Muscle of back (tissue), 11 donors: ENCODE measurements around the gene PNPO. TPM values are rescaled to one million over a fixed set of nuclear protein-coding genes. Genes with fewer than 3 reads are reported as not detected.

ENCODE experiments used
- DNase-seq, 3 donors: peaks; one replicate each; pipeline versions ENCODE4 v3.0.0 to v3.0.0-alpha.2; 2013
- polyA plus RNA-seq, 10 donors: library from polyadenylated mRNA; unstranded; fragments of 120-200 nt; gene quantifications; one replicate each; pipeline ENCODE4 v1.2.1, GENCODE V29; 2013; ENCODE audit not compliant: insufficient read length in 10 of 10

PNPO gene
- polyA plus RNA-seq, 10 donors, result 7.6 to 13.7 (median 9.3) TPM

DNA sequence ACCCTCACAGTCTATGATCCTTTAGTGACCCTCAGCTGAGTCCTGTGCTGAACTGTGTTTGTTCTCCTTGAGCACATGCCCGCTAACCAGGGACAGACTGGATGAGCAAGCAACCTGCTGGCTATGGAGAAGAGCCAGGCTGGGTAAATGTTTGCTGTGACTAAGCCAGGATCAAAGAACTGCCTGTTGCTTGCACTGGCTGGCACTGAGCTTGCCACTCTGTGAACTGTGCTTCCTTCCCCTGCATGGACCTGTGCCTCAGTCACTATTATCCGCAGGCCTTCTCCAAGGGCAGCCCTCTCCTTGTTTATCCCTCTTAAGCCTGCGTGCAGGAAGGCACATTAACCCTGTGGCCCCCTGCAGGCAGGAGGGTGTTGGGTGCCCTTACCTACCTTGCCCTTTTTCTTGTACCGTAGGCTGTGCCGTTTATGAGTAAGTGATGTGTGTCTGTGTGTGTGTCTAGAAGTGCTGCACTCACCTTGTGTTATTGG is 7.4 kb downstream of the PNPO start:
- DNase-seq, result no peak

DNA sequence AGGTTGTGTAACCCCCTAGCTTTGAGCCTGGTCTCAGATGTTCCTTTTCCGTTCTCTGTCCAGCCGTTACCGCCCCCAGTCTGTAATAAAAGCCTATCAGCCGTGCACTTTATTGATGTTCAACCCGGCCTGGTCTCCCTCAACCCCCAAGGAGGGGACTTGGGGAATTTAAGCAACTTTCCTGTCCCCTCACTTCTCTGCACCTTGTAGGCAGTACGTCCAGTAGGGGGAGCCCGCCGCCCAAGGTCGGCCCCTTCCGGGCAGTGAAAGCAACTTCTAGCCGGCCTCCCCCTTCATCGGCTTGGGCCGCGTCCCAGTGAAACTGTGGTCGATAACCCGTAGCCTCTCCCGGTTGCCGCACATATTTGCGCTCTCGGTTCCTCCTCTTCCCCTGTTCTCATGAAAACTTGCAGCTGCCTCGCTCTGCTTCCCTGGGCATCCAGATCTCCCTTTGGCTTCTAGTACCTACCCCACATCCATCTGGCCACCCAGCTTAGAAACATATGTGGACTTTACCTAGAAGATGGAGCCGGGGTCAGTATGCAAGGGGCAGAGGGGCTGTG is 7.9 kb downstream of the PNPO start:
- DNase-seq, result peak; percentile 72 to 92 (median 88)

DNA sequence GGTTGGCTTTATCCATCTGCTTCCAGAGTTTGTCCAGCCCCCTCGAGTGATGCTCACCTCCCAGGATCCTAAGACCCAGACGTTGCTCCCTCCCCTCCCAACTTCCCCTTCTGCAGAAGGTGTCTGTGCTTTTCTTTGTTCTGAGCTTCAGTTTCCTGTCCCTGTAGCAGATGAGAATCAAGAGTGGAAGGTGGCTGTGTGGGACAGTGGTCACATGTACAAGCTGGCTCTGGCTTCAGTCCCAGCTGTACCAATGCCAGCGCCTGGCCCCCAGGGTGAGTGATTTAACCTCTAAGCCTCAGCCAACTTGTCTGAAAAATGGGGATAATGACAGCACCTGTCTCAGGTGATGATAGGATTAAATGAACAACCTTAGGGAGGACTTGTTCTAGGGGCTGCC is 8.6 kb downstream of the PNPO start:
- DNase-seq, result no peak

DNA sequence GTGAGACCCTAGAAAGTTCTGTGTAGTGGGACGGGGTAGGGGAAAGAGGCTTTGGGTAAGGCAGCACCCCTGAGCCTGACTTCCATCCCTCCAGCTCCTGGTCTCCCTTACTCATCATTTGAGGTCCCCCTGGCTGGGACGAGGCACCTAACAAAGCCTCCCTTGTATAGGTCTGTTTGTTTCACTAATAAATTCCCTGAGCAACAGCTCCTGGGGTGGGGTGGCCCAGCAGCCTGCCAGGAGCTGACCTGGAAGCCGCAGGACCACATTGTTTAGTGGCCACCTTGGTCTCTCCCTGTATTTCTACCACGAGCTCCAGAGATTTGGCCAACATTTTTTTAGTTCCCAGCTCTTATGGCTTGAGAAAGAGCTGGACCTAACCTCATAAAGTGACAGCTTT is 9.1 kb downstream of the PNPO start:
- DNase-seq, result no peak

DNA sequence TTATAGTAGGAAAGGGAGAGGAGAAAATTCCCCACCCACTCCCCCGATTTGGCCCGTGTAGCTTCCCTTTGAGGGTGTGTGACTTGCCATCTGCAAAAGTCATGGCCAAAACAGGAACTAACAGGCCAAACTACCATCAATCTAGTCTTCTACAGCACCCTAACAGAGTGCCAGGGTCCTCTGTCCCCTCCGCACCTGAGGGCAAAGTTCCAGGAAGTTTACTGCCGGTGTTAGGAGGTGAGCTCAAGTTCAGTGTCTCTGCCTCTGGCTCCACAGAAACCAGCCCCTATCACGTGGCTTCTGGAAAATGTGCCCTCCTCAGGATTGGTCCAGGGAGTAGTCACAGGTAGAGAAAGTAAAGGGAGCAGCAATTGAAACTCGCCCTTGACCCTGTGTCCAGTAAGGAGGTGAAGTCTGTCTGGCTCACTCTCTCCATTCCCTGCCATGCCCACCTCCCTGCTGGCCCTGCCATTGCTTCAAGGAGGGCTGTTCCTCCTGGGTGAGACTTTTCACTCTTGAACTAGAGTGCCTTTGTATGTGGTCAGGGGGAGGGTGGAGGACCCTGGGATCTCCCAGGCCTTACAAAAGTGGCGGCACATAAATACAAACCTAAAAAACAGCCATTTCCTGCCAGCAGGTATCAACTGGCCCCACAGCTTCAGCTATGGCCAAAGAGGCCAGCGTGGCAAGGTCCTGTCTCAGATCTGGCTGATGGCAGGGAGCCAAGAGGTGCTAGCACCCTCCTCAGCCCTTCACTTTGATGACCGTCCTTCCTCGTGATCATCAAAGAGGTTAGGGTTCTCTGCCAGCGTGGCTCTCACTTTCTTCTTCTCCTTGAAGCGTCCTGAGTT is 11.0 kb downstream of the PNPO start:
- DNase-seq, result no peak

DNA sequence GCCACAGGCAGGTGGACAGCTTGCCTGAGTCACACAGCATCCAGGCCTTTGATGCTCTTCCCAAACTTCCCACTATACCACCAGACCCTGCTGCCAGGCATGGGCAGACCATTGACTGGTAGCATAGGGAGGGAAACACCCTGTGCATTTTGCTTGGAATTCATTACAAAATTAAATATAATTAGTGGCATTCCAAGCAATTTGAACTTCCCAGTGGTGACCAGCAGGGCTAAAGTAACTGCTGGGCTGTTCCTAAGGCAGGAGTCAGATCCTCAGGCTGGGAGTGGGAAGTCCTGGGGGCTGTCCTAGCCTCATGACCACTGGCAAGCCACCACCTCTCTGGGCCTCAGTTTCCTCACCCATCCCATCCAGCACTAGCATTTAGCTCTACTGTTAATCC is 12.5 kb downstream of the PNPO start:
- DNase-seq, result no peak

DNA sequence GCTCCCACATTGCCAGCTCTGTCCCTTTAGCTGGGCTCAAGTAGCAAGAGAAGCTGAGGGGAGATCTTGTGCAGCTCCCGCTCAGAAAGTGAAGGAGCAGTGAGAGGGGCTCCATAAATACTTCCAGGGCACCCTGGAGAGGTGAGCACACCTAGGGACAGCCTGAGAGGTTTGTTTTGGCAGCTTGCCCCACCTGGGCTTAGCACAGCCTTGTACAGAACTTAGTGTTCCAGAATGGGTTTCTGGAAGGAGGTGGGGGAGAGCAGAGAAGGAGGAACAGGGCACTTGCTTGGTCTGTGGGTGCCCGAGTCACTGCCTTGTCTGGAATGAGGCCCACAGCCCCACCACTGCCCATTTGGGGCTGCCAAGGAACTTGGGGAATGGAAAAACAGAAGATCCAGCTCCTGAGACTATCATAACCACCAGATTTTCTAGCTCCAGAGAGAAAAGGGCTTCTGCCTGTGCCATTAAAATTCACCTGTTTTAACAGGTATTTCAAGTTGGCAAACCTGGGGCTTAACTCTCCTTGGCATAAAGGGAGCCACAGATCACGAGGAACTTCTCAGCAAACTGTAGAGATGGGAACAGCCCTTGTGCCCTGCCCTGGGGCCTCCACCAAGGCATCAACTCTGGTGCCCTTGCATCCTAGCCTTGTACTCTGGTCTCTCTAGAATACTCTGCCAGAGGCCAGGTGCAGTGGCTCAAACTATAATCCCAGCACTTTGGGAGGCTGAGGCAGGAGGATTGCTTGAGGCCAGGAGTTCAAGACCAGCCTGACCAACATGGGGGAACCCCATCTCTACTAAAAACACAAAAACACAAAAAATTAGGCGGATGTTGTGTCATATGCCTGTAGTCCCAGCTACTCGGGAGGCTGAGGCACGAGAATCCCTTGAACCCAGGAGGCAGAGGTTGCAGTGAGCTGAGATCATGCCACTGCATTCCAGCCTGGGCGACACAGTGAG is 14.4 kb downstream of the PNPO start:
- no peak for DNase-seq

DNA sequence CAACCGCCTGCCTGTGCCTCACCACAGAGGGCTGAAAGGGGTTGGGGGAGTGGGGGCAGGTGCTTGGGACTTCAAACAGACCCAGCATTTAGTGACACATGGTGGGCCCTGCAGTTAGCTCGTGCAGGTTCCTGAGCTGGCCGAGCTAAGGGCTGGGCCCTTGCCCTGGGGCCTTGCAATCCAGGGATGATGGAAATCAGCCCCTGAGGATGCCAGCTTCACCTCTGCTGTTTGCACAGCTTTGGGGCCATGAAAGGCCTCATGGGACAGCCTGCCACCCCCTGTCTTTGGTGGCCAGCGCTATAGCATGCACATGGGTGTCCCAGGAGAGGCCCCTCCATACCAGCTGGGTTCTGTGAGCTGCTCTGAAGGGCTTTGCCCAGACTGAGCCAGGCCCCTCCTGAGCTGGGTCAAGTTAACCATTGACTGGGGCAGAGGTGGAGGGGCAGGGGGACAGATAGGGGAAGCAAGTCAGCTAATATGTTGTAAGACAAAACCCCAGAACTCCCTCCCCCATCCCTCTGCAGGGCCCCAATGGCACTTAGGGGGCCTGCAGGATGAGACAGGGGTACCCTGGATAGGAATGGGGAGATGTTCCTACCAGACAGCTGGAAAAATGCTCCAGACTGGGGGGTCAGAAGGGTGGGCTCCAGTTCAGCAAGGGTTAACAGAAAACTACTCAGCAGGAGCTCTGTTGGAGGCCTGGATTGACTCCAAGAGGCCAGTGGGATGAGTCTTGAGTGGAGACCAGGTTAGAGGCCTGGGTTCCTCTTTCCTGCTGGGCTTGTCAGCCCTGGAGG is 15.6 kb downstream of the PNPO start:
- DNase-seq, result no peak

DNA sequence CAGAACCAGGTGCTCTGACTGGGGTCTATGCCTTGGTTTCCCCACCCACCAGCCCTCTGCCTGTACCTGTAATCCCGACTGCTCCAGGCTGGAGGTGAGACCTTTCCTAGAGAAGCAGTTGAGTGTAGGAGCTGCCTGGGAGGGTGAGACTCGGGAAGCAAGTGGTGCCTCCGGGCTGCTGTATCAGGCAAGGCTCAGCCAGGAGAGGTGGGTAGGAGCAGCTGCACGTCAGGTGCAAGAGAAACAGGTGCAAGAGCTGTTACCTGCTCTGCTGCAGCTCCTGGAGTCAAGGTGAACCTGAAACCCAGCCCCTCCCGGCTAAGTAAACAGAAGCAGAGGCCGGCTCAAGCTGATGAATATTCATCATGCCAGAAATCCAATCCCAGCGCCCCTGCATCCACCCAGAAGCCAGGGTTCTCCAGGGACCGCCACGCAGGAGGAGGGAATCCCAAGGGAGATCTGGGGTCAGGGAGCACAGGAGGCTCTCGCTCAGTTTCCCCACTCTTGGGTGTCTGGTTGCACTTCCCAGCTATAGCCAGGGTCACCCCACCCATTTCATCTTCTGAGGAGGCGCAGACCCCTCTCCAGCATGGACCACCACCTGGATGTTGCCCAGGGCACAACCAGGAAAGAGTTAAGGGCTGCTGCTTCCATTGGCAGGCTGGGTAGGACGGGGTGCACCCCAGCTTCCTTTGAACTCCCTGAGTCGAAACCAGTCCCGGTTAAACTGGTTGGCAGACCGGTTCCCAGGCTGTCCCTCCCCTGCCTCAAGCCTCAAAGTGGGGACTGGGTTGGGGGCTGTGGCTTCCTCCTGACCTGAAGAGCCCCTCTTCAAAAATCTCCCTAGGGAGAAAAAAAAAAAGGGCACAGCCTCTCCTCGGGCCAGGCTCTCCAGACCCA is 16.5 kb downstream of the PNPO start, which contains the start of gene PRR15L:
PRR15L (minus strand) TSS at position 293 of the 900 bp plus-strand sequence. CDS start 4,649 bp downstream, outside the sequence.
- DNase-seq, result no peak

DNA sequence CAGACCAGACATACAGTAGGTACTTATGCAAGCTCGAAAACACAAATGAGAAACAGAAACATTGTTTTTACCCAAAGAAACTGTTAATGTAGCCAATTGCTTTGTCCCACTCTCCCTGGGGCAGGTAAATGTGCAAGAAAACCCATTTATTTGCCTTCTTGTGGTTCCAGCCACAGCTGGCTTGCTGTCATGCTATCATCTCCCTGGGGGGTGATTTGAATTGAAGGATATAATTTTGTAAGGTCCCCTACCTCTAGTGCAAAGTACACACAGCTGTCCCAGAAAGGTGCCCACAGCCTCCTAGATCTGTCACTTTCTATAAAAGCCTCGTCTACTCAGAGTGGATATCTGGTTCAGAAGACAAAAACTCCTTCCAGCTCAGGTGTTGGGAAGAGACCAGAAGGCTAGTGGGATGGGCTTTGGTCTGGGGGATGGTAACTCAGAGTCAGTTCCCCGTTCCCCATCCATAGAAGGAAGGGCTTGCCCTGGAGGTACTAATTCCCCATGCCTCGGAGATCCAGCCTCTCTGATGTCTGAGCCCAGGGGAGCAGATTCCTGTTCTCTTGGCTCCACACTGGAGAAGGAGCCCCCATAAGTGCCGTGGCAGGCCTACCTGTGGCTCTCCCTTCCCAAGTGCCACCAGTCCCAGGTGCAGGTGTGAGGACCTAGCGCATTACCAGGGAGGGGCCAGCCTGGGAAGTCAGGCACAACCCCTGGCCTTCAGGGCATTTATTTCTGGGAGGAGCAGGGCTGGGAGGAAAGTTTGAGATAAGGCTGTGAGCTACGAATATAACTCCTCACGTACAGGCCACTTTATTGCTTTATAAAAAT is 18.7 kb downstream of the PNPO start:
- no peak for DNase-seq

DNA sequence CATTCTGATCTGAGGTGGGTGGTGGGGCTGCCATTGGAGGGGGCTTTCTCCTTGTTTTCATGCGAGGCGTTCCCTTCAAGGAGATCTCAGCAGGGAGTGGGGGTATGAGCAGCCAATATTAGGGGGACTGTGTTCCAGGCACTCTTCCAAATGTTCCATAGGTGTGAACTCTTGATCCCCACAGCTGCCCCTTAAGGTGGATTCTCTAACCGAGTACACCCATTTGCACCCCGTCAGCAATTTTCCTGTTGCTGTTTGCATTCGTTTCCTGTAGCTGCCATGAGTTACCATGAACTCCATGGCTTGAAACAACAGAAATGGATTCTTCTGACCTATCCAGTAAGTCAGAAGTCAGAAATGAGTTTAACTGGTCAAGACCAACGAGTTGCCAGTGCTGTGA is 20.0 kb downstream of the PNPO start:
- no peak for DNase-seq

DNA sequence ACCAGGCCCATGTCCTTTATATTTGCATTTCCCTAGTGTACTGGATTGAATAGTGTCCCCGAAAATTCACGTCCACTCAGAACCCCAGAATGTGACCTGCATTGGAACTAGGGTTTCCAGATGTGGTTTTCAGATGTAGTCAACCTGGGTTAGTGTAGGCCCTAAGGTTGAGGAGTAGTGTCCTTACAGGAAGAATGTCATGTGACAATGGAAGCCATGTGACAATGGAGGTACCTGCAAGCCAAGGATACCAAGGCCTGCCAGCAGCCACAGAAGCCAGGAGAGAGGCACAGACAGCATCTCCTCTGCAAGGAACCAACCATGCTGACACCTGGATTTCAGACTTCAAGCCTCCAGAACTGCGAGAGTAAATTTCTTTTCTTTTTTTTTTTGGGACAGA is 21.5 kb downstream of the PNPO start:
- no peak for DNase-seq

DNA sequence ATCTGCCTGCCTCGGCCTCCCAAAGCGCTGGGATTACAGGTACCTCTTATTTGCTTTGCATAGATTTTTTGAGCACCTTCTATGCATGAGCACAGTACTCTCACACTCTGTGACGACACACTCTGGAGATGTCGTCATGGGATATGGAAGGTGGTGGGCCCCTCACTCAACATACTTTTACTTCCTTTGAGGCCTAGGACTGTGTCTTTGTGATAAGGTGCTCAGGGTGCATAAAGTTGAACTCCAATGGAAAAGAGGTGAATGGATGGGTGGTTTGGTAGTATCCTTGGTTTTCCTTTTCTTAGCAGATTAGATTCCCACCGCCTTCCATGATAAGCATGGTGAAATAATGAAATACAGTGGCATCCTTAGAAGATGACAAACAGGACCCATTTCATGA is 23.5 kb downstream of the PNPO start:
- DNase-seq, result no peak

DNA sequence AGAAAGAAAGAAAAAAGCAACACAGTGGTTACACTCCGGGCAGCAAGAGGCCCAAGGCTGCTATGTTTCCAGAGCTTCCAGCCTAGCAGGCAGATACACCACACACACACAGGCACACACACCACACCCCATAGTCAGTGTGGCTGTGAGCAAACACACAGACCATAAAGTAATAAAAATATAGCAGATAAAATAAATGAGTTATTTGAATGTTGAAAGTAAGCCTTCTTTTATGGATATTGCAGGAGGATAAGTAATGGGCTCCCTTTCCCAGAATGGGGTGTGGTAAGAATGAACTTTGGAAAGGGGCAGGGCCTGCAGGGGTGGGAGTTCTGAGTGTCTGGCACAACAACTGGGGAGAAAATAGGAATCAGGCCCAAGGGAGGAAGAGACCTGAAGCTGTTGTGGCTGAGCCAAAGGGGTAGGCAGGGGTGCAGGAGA is 24.7 kb downstream of the PNPO start:
- peak in 1 of 3 donors; percentile 48 for DNase-seq

DNA sequence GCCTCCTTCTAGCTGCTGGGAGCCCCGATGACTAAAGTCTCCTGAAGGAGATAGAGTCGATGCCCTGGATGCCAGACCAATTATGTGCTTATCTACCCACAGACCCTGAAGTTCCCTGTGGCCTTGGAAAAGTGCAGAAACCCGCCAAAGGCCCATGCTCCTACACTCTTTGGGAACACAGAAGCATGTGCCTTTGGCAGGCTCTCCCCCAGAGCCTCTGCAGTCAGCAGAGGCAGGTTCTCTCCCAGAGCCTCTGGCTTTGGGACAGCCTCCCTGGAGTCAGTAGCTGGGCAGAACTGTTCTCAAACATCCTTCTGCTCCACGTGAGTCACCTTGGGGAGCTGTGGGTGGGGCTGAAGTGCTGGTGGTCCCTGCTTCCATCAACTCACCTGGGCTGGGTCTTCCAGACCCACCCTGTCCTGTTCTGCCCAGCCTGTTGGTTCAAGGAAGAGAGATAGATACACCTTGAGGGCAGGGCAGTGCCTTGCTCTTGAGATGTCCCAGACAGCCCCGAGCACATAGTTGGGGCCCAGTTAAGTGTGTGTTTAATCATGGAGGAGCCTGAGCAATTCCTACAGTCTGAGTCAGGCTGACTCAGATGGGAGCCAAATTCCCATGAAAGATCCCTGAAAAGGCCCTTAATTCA is 26.4 kb downstream of the PNPO start:
- peak in 1 of 3 donors; percentile 62 for DNase-seq

DNA sequence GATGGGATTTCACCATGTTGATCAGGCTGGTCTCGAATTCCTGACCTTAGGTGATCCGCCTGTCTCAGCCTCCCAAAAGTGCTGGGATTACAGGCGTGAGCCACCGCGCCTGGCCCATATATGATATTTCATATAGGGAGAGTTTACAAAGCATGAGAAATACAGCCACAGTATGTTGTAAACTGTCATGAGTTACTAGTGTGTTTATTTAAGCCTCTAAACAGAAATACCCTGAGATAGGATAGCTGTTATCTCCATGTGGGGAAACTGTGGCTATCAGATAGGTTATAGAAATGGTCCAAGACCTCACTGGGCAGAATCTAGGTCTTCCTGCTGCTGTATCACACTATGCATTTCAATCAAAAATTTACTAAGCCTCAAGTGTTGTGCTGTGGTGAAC is 27.5 kb downstream of the PNPO start:
- no peak for DNase-seq

DNA sequence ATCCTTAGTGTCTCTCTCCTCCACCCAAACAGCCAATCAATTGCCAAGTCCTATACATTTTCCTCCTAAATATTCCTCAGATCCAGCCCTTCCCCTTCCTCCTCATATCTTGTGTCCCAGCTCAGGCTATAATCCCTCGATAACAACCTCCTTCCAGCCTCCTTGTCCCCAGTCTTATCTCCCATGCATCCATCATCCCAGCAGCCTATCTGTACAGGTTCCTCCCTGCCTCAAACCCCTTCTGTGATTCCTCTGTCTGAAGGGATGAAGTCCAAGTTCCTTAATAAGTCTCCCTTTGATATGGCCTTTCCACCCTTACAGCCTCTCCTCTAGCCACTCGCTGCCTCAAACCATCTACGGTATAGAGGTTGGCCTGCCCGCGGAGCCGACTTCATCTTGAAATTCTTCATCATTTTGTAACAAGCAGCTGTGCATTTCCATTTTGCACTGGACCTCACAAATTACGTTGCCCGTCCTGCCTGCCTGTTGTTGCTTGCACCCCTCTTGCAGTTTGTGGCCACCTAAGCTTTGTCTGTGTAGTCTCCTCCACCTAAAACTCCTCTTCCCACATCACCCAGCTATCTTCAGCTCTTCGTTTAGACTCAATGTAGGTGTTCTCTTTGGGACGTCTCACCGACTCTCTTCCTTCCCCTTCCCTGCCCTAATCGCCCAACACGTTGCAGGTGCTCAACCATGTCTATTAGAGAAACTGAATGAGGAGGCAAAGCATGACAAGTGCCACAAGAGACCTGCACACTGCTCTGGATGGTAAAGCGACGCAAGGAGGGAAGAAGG is 28.8 kb downstream of the PNPO start:
- no peak for DNase-seq
